ENCODE measurements around the gene SOHLH1.

Gene SOHLH1

GRCh38 chr9:135741276-135742219 is 42.3 kb upstream of the SOHLH1 start:
- peaks cover 32 to 57% (median 49%) of the 10 kb centered on the region in 5 donors for H3K27me3 ChIP-seq (ENCODE audit: control insufficient read depth in 5 of 5, insufficient read depth in 4 of 5, low read length in 5 of 5)
- no peak overlapping the region for H3K27ac ChIP-seq (ENCODE audit: low read depth, low read length)
- no peak overlapping the region for H3K9ac ChIP-seq (ENCODE audit: low read length in 5 of 5)
- H3K36me3 ChIP-seq (ENCODE audit: control insufficient read depth in 5 of 5, insufficient read depth in 5 of 5, low read length in 5 of 5), result no peaks in the 10 kb centered on the region
- H3K9me3 ChIP-seq (ENCODE audit: control insufficient read depth in 5 of 5, low read length in 5 of 5), result no peaks in the 10 kb centered on the region
- peaks cover 0 to 2% (median 0%) of the 10 kb centered on the region in 5 donors for H3K4me1 ChIP-seq (ENCODE audit: control insufficient read depth in 5 of 5, insufficient read depth in 5 of 5, low read length in 5 of 5)
- H3K4me3 ChIP-seq (ENCODE audit: low read depth in 1 of 5, low read length in 5 of 5), result no peak overlapping the region

GRCh38 chr9:135739271-135740220 is 40.3 kb upstream of the SOHLH1 start:
- no peak overlapping the region for H3K4me3 ChIP-seq (ENCODE audit: low read depth in 1 of 5, low read length in 5 of 5)
- peaks cover 34 to 63% (median 56%) of the 10 kb centered on the region in 5 donors for H3K27me3 ChIP-seq (ENCODE audit: control insufficient read depth in 5 of 5, insufficient read depth in 4 of 5, low read length in 5 of 5)

DNA sequence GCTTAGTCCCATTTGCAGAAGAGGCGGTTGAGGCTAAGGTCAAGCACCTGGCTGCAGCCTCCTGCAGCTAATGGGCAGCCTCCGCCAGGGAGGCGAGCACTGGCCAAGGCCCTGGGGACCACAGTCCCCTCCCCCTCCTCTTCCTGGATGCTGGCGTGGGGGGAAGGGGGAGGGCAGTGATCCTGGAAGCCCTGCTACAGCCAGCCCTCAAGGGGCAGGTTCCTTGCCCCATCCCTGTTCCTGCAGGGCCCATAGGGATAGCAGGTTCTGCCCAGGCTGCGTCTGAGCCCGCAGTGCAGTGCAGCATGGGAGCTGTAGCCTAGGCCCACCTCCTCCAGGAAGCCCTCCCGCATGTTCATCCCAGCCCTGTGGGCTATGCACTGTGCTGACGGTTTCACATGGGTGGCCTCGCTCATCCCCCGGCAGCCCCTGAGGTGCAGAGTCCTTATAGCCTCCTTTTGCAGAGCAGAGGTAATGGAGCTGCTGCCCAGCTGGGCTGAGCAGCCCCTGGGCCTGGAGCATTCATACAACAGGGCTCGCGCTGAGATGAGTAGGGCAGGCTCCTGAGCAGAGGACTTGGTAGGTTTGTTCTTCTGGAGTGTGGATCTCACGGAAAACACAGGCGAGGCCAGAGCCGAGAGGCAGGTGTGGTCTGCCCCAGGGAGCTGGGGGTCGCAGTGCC is 38.7 kb upstream of the SOHLH1 start:
- no peaks in the 10 kb centered on the region for H3K9me3 ChIP-seq (ENCODE audit: control insufficient read depth in 5 of 5, low read length in 5 of 5)
- H3K4me1 ChIP-seq (ENCODE audit: control insufficient read depth in 5 of 5, insufficient read depth in 5 of 5, low read length in 5 of 5), result no peaks in the 10 kb centered on the region
- no peaks in the 10 kb centered on the region for H3K36me3 ChIP-seq (ENCODE audit: control insufficient read depth in 5 of 5, insufficient read depth in 5 of 5, low read length in 5 of 5)
- H3K4me3 ChIP-seq (ENCODE audit: low read depth in 1 of 5, low read length in 5 of 5), result no peak overlapping the region
- no peak overlapping the region for H3K9ac ChIP-seq (ENCODE audit: low read length in 5 of 5)
- no peak overlapping the region for H3K27ac ChIP-seq (ENCODE audit: low read depth, low read length)
- H3K27me3 ChIP-seq (ENCODE audit: control insufficient read depth in 5 of 5, insufficient read depth in 4 of 5, low read length in 5 of 5), result peaks cover 31 to 60% (median 58%) of the 10 kb centered on the region in 5 donors

More at GRCh38 chr9:135739271-135740220, 40.3 kb upstream of the SOHLH1 start:
- Histone ChIP-seq H3K27ac (ENCODE audit: low read depth, low read length) (no peak overlapping the region), H3K4me1 (ENCODE audit: control insufficient read depth in 5 of 5, insufficient read depth in 5 of 5, low read length in 5 of 5) (no peaks in the 10 kb centered on the region), H3K9me3 (ENCODE audit: control insufficient read depth in 5 of 5, low read length in 5 of 5) (no peaks in the 10 kb centered on the region), H3K36me3 (ENCODE audit: control insufficient read depth in 5 of 5, insufficient read depth in 5 of 5, low read length in 5 of 5) (no peaks in the 10 kb centered on the region), H3K9ac (ENCODE audit: low read length in 5 of 5) (no peak overlapping the region)

DNA sequence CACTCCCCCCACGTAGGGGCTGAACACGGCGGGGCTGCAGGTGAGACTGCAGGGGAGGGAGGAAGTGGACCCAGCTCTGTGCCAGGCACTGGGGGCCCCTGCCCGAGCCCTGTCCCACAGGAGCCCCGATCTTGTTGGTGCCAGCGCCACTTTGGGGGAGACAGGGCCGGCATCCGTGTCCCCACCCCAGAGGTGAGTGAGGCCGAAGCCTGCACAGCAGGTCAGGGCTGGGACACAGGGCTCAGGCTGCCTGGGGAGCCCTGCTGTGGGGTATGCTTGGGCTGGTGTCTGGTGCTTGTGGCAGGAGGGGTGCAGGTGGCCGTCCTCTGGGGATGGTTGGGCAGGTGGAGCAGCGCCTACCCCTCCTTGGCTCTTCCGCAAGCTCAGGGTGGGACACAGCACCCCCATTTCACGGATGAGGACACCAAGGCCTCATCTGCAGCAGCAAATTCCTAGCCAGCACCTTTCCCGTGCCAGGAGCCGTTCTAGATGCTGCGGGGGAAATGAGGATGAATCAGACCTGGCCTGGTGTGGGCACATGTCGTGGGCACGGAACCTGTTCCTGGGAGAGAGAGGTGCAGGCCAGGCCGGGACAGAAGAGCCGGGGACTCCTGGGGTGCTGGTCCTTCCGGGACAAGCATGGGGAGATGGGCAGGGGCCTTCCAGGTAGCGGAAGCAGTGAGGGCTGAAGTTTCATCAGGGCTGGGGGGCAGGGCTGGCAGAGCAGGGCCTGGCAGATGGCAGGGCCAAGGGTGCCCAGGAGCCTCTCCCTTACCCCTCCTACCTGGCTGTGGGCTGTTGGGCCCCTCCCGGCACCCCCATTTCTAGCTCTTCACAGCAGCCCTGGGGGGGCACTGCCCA is 37.9 kb upstream of the SOHLH1 start:
- H3K9ac ChIP-seq (ENCODE audit: low read length in 5 of 5), result no peak overlapping the region
- H3K27ac ChIP-seq (ENCODE audit: low read depth, low read length), result no peak overlapping the region
- H3K27me3 ChIP-seq (ENCODE audit: control insufficient read depth in 5 of 5, insufficient read depth in 4 of 5, low read length in 5 of 5), result peaks cover 31 to 57% (median 55%) of the 10 kb centered on the region in 5 donors
- no peaks in the 10 kb centered on the region for H3K36me3 ChIP-seq (ENCODE audit: control insufficient read depth in 5 of 5, insufficient read depth in 5 of 5, low read length in 5 of 5)
- no peak overlapping the region for H3K4me3 ChIP-seq (ENCODE audit: low read depth in 1 of 5, low read length in 5 of 5)
- peaks cover 0 to 2% (median 2%) of the 10 kb centered on the region in 5 donors for H3K9me3 ChIP-seq (ENCODE audit: control insufficient read depth in 5 of 5, low read length in 5 of 5)
- no peaks in the 10 kb centered on the region for H3K4me1 ChIP-seq (ENCODE audit: control insufficient read depth in 5 of 5, insufficient read depth in 5 of 5, low read length in 5 of 5)

DNA sequence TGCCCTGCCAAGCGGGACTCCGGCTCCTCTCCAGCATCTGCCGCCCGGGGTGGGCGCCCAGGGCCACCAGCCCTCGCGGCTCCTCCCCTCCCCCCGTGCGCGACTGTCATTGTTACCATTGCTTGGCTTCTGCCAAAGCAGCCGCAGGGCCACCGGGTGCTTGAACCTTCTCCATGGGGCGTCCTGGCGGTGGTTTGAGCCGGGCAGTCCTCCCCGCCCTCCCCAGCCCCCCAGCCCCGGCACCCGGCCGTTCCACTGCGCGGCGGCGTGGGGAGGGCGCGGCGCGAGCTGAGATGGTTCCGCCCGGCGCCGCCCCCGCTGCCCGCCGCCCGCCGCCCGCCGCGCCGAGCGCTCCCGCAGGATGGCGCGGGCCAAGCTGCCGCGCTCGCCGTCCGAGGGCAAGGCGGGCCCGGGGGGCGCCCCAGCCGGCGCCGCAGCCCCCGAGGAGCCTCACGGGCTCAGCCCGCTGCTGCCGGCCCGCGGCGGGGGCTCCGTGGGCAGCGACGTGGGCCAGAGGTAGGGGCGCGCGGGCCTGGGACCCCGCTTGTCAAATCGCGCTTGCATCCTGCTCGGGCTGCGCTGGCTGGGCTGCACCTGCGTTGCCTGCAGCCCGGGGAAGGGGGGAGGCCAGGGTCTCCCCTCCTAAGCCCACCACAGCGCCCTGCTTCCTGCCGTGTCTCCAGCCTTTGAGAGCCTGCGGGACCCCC is 37.1 kb upstream of the SOHLH1 start:
- no peak overlapping the region for H3K4me3 ChIP-seq (ENCODE audit: low read depth in 1 of 5, low read length in 5 of 5)
- no peaks in the 10 kb centered on the region for H3K4me1 ChIP-seq (ENCODE audit: control insufficient read depth in 5 of 5, insufficient read depth in 5 of 5, low read length in 5 of 5)
- no peak overlapping the region for H3K27ac ChIP-seq (ENCODE audit: low read depth, low read length)
- no peaks in the 10 kb centered on the region for H3K36me3 ChIP-seq (ENCODE audit: control insufficient read depth in 5 of 5, insufficient read depth in 5 of 5, low read length in 5 of 5)
- no peak overlapping the region for H3K9ac ChIP-seq (ENCODE audit: low read length in 5 of 5)
- peaks cover 0 to 6% (median 6%) of the 10 kb centered on the region in 5 donors for H3K9me3 ChIP-seq (ENCODE audit: control insufficient read depth in 5 of 5, low read length in 5 of 5)
- peaks cover 31 to 55% (median 52%) of the 10 kb centered on the region in 5 donors for H3K27me3 ChIP-seq (ENCODE audit: control insufficient read depth in 5 of 5, insufficient read depth in 4 of 5, low read length in 5 of 5)

DNA sequence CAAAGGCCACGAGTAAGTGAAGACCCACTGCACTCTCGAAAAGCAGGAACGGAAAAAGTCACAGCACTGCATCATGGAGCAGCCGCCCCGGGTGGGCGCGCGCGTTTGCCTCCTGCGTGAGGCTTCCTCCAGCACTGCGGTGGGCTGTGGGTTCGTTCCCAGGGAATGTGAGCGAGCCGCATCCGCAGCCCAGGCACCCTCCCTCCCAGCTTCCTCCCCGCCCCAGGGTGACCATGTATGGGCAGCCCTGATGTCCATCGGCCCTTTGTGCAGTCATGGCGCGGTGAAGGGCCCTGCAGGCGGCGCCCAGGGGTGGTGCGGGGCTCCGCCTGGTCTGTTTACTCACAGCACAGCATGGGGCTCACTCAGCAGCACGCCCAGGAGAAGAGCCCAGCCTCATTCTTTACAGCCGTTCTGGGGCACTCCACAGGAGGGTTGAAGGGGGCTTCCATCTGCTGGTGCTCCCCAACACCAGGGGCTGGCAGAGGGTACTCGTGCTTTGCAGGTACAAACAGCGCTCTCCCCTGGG is 35.4 kb upstream of the SOHLH1 start:
- no peak overlapping the region for H3K27ac ChIP-seq (ENCODE audit: low read depth, low read length)
- H3K4me1 ChIP-seq (ENCODE audit: control insufficient read depth in 5 of 5, insufficient read depth in 5 of 5, low read length in 5 of 5), result no peaks in the 10 kb centered on the region
- H3K4me3 ChIP-seq (ENCODE audit: low read depth in 1 of 5, low read length in 5 of 5), result no peak overlapping the region
- H3K9ac ChIP-seq (ENCODE audit: low read length in 5 of 5), result no peak overlapping the region
- no peaks in the 10 kb centered on the region for H3K36me3 ChIP-seq (ENCODE audit: control insufficient read depth in 5 of 5, insufficient read depth in 5 of 5, low read length in 5 of 5)
- peaks cover 0 to 12% (median 12%) of the 10 kb centered on the region in 5 donors for H3K9me3 ChIP-seq (ENCODE audit: control insufficient read depth in 5 of 5, low read length in 5 of 5)
- H3K27me3 ChIP-seq (ENCODE audit: control insufficient read depth in 5 of 5, insufficient read depth in 4 of 5, low read length in 5 of 5), result peaks cover 25 to 42% (median 40%) of the 10 kb centered on the region in 5 donors

DNA sequence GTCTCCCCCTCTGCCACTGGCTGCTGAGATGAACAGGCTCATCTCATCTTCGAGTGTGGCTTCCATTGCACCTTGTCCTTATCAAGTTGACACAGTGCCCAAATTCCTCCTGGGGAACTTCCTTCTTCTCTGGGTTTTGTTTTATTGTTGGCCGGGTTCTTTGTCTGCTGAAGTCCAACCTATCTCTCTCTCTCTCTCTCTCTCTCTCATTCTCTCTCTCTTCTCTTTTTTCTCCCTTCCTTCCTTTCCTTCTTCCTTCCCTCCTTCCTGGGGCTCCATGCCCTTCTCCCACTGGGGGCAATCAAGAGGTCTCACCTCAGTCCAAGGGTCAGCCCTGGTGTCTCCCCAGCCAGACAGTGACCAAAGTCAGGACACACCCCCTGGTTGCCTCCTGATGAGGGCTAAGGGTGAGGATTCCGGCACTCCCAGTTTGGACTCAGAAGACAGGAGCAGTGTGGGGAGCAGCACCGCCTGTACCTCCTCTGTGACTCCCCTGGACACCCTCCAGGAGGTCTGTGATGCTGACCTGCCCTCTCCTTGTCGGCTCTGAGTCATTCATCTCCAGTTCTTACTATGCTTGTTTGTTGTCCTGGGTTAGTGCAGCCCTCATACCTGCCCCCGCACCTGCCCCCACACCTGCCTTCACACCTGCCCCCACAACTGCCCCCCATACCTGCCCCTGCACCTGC is 33.4 kb upstream of the SOHLH1 start:
- H3K9ac ChIP-seq (ENCODE audit: low read length in 5 of 5), result no peak overlapping the region
- no peak overlapping the region for H3K27ac ChIP-seq (ENCODE audit: low read depth, low read length)
- H3K4me1 ChIP-seq (ENCODE audit: control insufficient read depth in 5 of 5, insufficient read depth in 5 of 5, low read length in 5 of 5), result no peaks in the 10 kb centered on the region
- no peaks in the 10 kb centered on the region for H3K36me3 ChIP-seq (ENCODE audit: control insufficient read depth in 5 of 5, insufficient read depth in 5 of 5, low read length in 5 of 5)
- peaks cover 23 to 30% (median 27%) of the 10 kb centered on the region in 5 donors for H3K27me3 ChIP-seq (ENCODE audit: control insufficient read depth in 5 of 5, insufficient read depth in 4 of 5, low read length in 5 of 5)
- H3K4me3 ChIP-seq (ENCODE audit: low read depth in 1 of 5, low read length in 5 of 5), result no peak overlapping the region
- H3K9me3 ChIP-seq (ENCODE audit: control insufficient read depth in 5 of 5, low read length in 5 of 5), result peaks cover 0 to 12% (median 12%) of the 10 kb centered on the region in 5 donors

GRCh38 chr9:135731454-135731853 is 32.2 kb upstream of the SOHLH1 start:
- no peaks in the 10 kb centered on the region for H3K4me1 ChIP-seq (ENCODE audit: control insufficient read depth in 5 of 5, insufficient read depth in 5 of 5, low read length in 5 of 5)
- peaks cover 14 to 26% (median 20%) of the 10 kb centered on the region in 5 donors for H3K27me3 ChIP-seq (ENCODE audit: control insufficient read depth in 5 of 5, insufficient read depth in 4 of 5, low read length in 5 of 5)
- peaks cover 0 to 12% (median 12%) of the 10 kb centered on the region in 5 donors for H3K9me3 ChIP-seq (ENCODE audit: control insufficient read depth in 5 of 5, low read length in 5 of 5)
- no peak overlapping the region for H3K27ac ChIP-seq (ENCODE audit: low read depth, low read length)
- H3K4me3 ChIP-seq (ENCODE audit: low read depth in 1 of 5, low read length in 5 of 5), result no peak overlapping the region
- H3K36me3 ChIP-seq (ENCODE audit: control insufficient read depth in 5 of 5, insufficient read depth in 5 of 5, low read length in 5 of 5), result no peaks in the 10 kb centered on the region
- H3K9ac ChIP-seq (ENCODE audit: low read length in 5 of 5), result no peak overlapping the region

Data from subcutaneous abdominal adipose tissue (tissue), 5 donors.